PFSK-1 (cell line): Measurements from ENCODE around the gene NAT9.

Source experiments
- FOXP2 ChIP-seq: optimal IDR thresholded peaks from 2 replicates; pipeline ENCODE3; 2011; ENCODE audit warnings: borderline replicate concordance, control low read depth, inconsistent platforms; ENCODE audit not compliant: insufficient read depth; ENCODE audit errors: extremely low read length, extremely low read depth
- POLR2AphosphoS5 ChIP-seq: IDR thresholded peaks from 2 replicates; pipeline ENCODE4 v1.6.1; 2012; ENCODE audit warnings: low read depth, mild to moderate bottlenecking, control low read depth, low read length, moderate library complexity
- REST ChIP-seq, 2 experiments: IDR thresholded peaks; 2 replicates each; pipeline versions ENCODE4 v1.6.1 to v1.8.0; 2011 to 2012; ENCODE audit warnings: low read depth in 2 of 2, low read length in 2 of 2, control low read depth in 1 of 2, inconsistent platforms in 1 of 2, mild to moderate bottlenecking in 1 of 2, moderate library complexity in 1 of 2; ENCODE audit not compliant: insufficient read depth in 1 of 2
- SIN3A ChIP-seq: IDR thresholded peaks from 2 replicates; pipeline ENCODE4 v1.6.1; 2012; ENCODE audit warnings: mild to moderate bottlenecking, low read length, moderate library complexity, borderline replicate concordance; ENCODE audit not compliant: insufficient read depth
- TAF1 ChIP-seq: IDR thresholded peaks from 2 replicates; pipeline ENCODE4 v1.6.1; 2012; ENCODE audit warnings: low read length, control low read depth, borderline replicate concordance; ENCODE audit not compliant: insufficient read depth

The NAT9 gene

GRCh38 chr17:74757502-74757901 lies 18.6 kb downstream of the NAT9 start:
- no peak for TF ChIP-seq FOXP2
- TF ChIP-seq TAF1 = no peak
- TF ChIP-seq SIN3A = no peak
- TF ChIP-seq REST (IDR thresholded peaks at IDR 0.05; ENCODE audit: insufficient read depth in 1 of 2, low read depth in 2 of 2, low read length in 2 of 2) = no peak
- TF ChIP-seq POLR2AphosphoS5 = no peak

- no peak for TF ChIP-seq REST (IDR thresholded peaks at IDR 0.05; ENCODE audit: insufficient read depth in 1 of 2, low read depth in 2 of 2, low read length in 2 of 2)
- TF ChIP-seq POLR2AphosphoS5 = no peak
Measured at GRCh38 chr17:74756891-74757290, 19.3 kb downstream of the NAT9 start.

- TF ChIP-seq REST (IDR thresholded peaks at IDR 0.05; ENCODE audit: insufficient read depth in 1 of 2, low read depth in 2 of 2, low read length in 2 of 2) = no peak
- TF ChIP-seq SIN3A = no peak
- no peak for TF ChIP-seq TAF1
Measured at GRCh38 chr17:74755533-74755932, 20.6 kb downstream of the NAT9 start.

GRCh38 chr17:74754832-74755231 lies 21.3 kb downstream of the NAT9 start:
- TF ChIP-seq POLR2AphosphoS5 (no peak), TAF1 (no peak), REST (IDR thresholded peaks at IDR 0.05; ENCODE audit: insufficient read depth in 1 of 2, low read depth in 2 of 2, low read length in 2 of 2) (no peak), FOXP2 (no peak), SIN3A (no peak)

GRCh38 chr17:74752822-74753401 lies 23.2 kb downstream of the NAT9 start:
- TF ChIP-seq TAF1 (no peak), SIN3A (no peak), FOXP2 (no peak), POLR2AphosphoS5 (no peak), REST (IDR thresholded peaks at IDR 0.05; ENCODE audit: insufficient read depth in 1 of 2, low read depth in 2 of 2, low read length in 2 of 2) (no peak)
